PFSK-1 (cell line): Measurements from ENCODE around the gene KLHL2.

Experiments used
- POLR2AphosphoS5 ChIP-seq: IDR thresholded peaks from 2 replicates; pipeline ENCODE4 v1.6.1; 2012; ENCODE audit warnings: low read depth, mild to moderate bottlenecking, control low read depth, low read length, moderate library complexity
- REST ChIP-seq, 2 experiments: IDR thresholded peaks; 2 replicates each; pipeline versions ENCODE4 v1.6.1 to v1.8.0; 2011 to 2012; ENCODE audit warnings: low read depth in 2 of 2, low read length in 2 of 2, control low read depth in 1 of 2, inconsistent platforms in 1 of 2, mild to moderate bottlenecking in 1 of 2, moderate library complexity in 1 of 2; ENCODE audit not compliant: insufficient read depth in 1 of 2

- TF ChIP-seq REST (IDR thresholded peaks at IDR 0.05; ENCODE audit: insufficient read depth in 1 of 2, low read depth in 2 of 2, low read length in 2 of 2) (no peak), POLR2AphosphoS5 (no peak)
Observed at GRCh38 chr4:165175879-165176278, 31.5 kb upstream of the KLHL2 start.
